ENCODE results near the gene BCL11A. TPM values are rescaled to one million over a fixed set of nuclear protein-coding genes. Genes with fewer than 3 reads are reported as not detected.

Gene BCL11A
- total and polyA plus RNA-seq, 8 donors, result 1.2 to 27.4 (median 16.3) TPM

GRCh38 chr2:60598271-60598670 lies 44.8 kb upstream of the BCL11A start:
- no peak overlapping the region for H3K27ac ChIP-seq
- H3K9me3 ChIP-seq, result peaks cover 0 to 12% (median 6%) of the 10 kb centered on the region in 4 donors
- no peak for DNase-seq
- intact Hi-C loops (cut with DNase I; ENCODE audit: low total_unique reads), result no loop called here
- WGBS, 5 donors, result 52 to 79% (median 63%) methylated on average over 3 of the region's 3 CpGs
- no peak overlapping the region for H3K4me3 ChIP-seq
- no peaks in the 10 kb centered on the region for H3K27me3 ChIP-seq
- no peaks in the 10 kb centered on the region for H3K36me3 ChIP-seq
- no peak for TF ChIP-seq POLR2A (IDR thresholded peaks at IDR 0.05)
- no peak for TF ChIP-seq CTCF (IDR thresholded peaks at IDR 0.05)
- no peak for TF ChIP-seq EP300 (IDR thresholded peaks at IDR 0.05)
- TF ChIP-seq POLR2AphosphoS5 (IDR thresholded peaks at IDR 0.05), result no peak
- H3K4me1 ChIP-seq, result no peaks in the 10 kb centered on the region

- no peak overlapping the region for H3K4me3 ChIP-seq
- TF ChIP-seq POLR2A (IDR thresholded peaks at IDR 0.05) (no peak), CTCF (IDR thresholded peaks at IDR 0.05) (no peak), EP300 (IDR thresholded peaks at IDR 0.05) (no peak), POLR2AphosphoS5 (IDR thresholded peaks at IDR 0.05) (no peak)
- H3K9me3 ChIP-seq, result peaks cover 0 to 16% (median 11%) of the 10 kb centered on the region in 4 donors
- no peak for DNase-seq
- H3K27ac ChIP-seq, result no peak overlapping the region
- H3K27me3 ChIP-seq, result no peaks in the 10 kb centered on the region
- no peaks in the 10 kb centered on the region for H3K36me3 ChIP-seq
- 65 to 79% (median 78%) methylated on average over 2 of the region's 2 CpGs for WGBS, 5 donors
- intact Hi-C loops (cut with DNase I; ENCODE audit: low total_unique reads), result no loop called here
- H3K4me1 ChIP-seq, result no peaks in the 10 kb centered on the region
Observed at GRCh38 chr2:60597346-60597745, 43.9 kb upstream of the BCL11A start.

GRCh38 chr2:60596411-60596810 lies 43.0 kb upstream of the BCL11A start:
- no peak for DNase-seq
- H3K27ac ChIP-seq, result no peak overlapping the region
- TF ChIP-seq EP300 (IDR thresholded peaks at IDR 0.05), result no peak
- no peak for TF ChIP-seq CTCF (IDR thresholded peaks at IDR 0.05)
- TF ChIP-seq POLR2A (IDR thresholded peaks at IDR 0.05), result no peak
- TF ChIP-seq POLR2AphosphoS5 (IDR thresholded peaks at IDR 0.05), result no peak
- H3K27me3 ChIP-seq, result no peaks in the 10 kb centered on the region
- intact Hi-C loops (cut with DNase I; ENCODE audit: low total_unique reads), result no loop called here
- no peaks in the 10 kb centered on the region for H3K36me3 ChIP-seq
- 49 to 67% (median 58%) methylated on average over 2 of the region's 2 CpGs for WGBS, 5 donors
- H3K9me3 ChIP-seq, result peaks cover 0 to 23% (median 14%) of the 10 kb centered on the region in 4 donors
- no peaks in the 10 kb centered on the region for H3K4me1 ChIP-seq
- no peak overlapping the region for H3K4me3 ChIP-seq

GRCh38 chr2:60595953-60596352 lies 42.5 kb upstream of the BCL11A start:
- Histone ChIP-seq H3K9me3 (peaks cover 0 to 22% (median 11%) of the 10 kb centered on the region in 4 donors), H3K36me3 (no peaks in the 10 kb centered on the region), H3K4me3 (no peak overlapping the region), H3K4me1 (no peaks in the 10 kb centered on the region), H3K27ac (no peak overlapping the region), H3K27me3 (no peaks in the 10 kb centered on the region)
- TF ChIP-seq CTCF (IDR thresholded peaks at IDR 0.05), result no peak
- no peak for TF ChIP-seq POLR2AphosphoS5 (IDR thresholded peaks at IDR 0.05)
- no peak for TF ChIP-seq EP300 (IDR thresholded peaks at IDR 0.05)
- TF ChIP-seq POLR2A (IDR thresholded peaks at IDR 0.05), result no peak
- DNase-seq, result no peak
- intact Hi-C loops (cut with DNase I; ENCODE audit: low total_unique reads), result no loop called here
- WGBS, 5 donors, result 84 to 92% (median 86%) methylated on average over 4 of the region's 4 CpGs
